Uterus (tissue), 4 donors: ENCODE measurements around the gene P4HA1. TPM values are rescaled to one million over a fixed set of nuclear protein-coding genes. Genes with fewer than 3 reads are reported as not detected.

Source experiments
- DNase-seq, 2 donors: peaks; one replicate each; pipeline ENCODE4 v3.0.0-alpha.2; 2019 to 2020
- H3K27ac ChIP-seq, 2 donors: fragments of 200-600 bp; sonication (generic); 1 replicate in 1 of 2; 2 replicates in 1 of 2; pipeline ENCODE4 v1.5.1; 2016 to 2018
- H3K27me3 ChIP-seq, 2 donors: fragments of 200-600 bp; sonication (generic); one replicate each; pipeline ENCODE4 v1.5.1; 2018 to 2019; ENCODE audit warnings: control low read depth in 1 of 2
- H3K36me3 ChIP-seq, 2 donors: fragments of 200-600 bp; sonication (generic); one replicate each; pipeline ENCODE4 v1.5.1; 2019; ENCODE audit warnings: control low read depth in 1 of 2
- H3K4me1 ChIP-seq, 2 donors: fragments of 200-600 bp; sonication (generic); one replicate each; pipeline ENCODE4 v1.5.1; 2018 to 2019; ENCODE audit warnings: control low read depth in 1 of 2
- H3K4me3 ChIP-seq, 2 donors: fragments of 200-600 bp; sonication (generic); 1 replicate in 1 of 2; 2 replicates in 1 of 2; pipeline ENCODE4 v1.5.1; 2018 to 2019; ENCODE audit warnings: mild to moderate bottlenecking in 1 of 2
- H3K9me3 ChIP-seq, 2 donors: fragments of 200-600 bp; sonication (generic); one replicate each; pipeline ENCODE4 v1.5.1; 2019; ENCODE audit warnings: control low read depth in 1 of 2
- POLR2A ChIP-seq, 2 donors: fragments of 450-650 bp; IDR thresholded peaks; one replicate each; pipeline ENCODE4 v1.6.1; 2016; ENCODE audit warnings: antibody characterized with exemption in 2 of 2, mild to moderate bottlenecking in 1 of 2, moderate library complexity in 1 of 2
- intact Hi-C: fragments of 100-400 bp; cut with DNase I; formaldehyde crosslinking; loops from one replicate; pipeline ENCODE4 v1.15.1; 2023; ENCODE audit warnings: low total_unique reads
- total RNA-seq, 4 donors: library from RNA; depleted of rRNA in 3 of 4; stranded (reverse); fragments of >200 nt in 3 of 4; gene quantifications; one replicate each; pipeline versions ENCODE4 v1.1.0 to v1.2.4, GENCODE V29; 2014 to 2023
- TF ChIP-seq, protein P1 (sequence below), 4 experiments: fragments of 200-600 bp in 2 of 4; fragments of 450-650 bp in 2 of 4; sonication (generic) in 2 of 4; IDR thresholded peaks; one replicate each; pipeline ENCODE4 v1.5.1; 2016 to 2019; ENCODE audit warnings: antibody characterized with exemption in 4 of 4, mild to moderate bottlenecking in 2 of 4, moderate library complexity in 1 of 4
- donor health status: DM: yes; HTN: yes; CAD: no.

Gene P4HA1
- total RNA-seq, 4 donors from 2014 or later: 17.7 to 154 (median 31.2) TPM

DNA sequence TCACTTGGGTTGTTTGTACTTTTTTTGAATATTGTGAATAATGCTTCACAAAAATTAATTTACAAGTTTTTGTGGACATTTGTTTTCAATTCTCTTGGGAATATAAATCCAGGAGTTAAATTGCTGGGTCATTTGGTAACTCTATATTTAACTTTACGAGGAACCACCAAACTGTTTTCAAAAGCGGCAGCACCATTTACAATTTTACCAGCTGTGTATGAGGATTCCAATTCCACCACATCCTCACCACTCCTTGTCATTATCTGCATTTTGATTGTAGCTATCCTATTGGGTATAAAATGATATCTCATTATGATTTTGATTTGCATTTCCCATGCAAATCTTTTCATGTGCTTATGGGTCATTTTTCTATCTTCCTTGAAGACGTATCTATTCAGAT, 9.6 kb upstream of the P4HA1 start:
- intact Hi-C loops: no loop called here
- Histone ChIP-seq H3K27ac (no peak overlapping the region), H3K36me3 (no peaks in the 10 kb centered on the region), H3K9me3 (no peaks in the 10 kb centered on the region), H3K4me3 (no peak overlapping the region), H3K27me3 (no peaks in the 10 kb centered on the region), H3K4me1 (no peaks in the 10 kb centered on the region)
- no peak for DNase-seq
- TF ChIP-seq, protein P1, sequence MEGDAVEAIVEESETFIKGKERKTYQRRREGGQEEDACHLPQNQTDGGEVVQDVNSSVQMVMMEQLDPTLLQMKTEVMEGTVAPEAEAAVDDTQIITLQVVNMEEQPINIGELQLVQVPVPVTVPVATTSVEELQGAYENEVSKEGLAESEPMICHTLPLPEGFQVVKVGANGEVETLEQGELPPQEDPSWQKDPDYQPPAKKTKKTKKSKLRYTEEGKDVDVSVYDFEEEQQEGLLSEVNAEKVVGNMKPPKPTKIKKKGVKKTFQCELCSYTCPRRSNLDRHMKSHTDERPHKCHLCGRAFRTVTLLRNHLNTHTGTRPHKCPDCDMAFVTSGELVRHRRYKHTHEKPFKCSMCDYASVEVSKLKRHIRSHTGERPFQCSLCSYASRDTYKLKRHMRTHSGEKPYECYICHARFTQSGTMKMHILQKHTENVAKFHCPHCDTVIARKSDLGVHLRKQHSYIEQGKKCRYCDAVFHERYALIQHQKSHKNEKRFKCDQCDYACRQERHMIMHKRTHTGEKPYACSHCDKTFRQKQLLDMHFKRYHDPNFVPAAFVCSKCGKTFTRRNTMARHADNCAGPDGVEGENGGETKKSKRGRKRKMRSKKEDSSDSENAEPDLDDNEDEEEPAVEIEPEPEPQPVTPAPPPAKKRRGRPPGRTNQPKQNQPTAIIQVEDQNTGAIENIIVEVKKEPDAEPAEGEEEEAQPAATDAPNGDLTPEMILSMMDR (IDR thresholded peaks at IDR 0.05): no peak
- no peak for TF ChIP-seq POLR2A (IDR thresholded peaks at IDR 0.05)

DNA sequence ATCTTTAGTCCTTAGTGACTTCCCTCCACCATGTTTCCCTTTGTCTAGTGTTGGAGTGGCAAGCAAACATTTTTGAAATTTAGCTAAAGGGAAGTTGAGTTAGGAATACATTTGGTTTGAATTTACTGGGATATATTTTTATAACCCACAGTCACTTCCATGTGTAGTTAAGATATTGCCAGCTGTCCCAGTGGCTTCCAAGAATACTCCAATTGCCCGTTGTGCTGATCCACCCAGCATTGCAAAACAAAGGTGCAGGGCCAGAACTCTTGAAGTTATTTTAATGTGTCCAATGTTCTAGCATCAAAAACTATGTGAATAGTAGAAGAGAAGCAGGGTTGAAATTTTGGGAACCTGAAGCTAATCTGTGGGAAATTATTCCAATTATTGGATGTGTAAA, 2.5 kb upstream of the P4HA1 start:
- Histone ChIP-seq H3K27ac (no peak overlapping the region), H3K4me1 (no peaks in the 10 kb centered on the region), H3K9me3 (no peaks in the 10 kb centered on the region), H3K27me3 (no peaks in the 10 kb centered on the region), H3K36me3 (no peaks in the 10 kb centered on the region), H3K4me3 (no peak overlapping the region)
- DNase-seq: no peak
- intact Hi-C loops: no loop called here
- TF ChIP-seq, protein P1 (IDR thresholded peaks at IDR 0.05): no peak
- TF ChIP-seq POLR2A (IDR thresholded peaks at IDR 0.05): no peak

DNA sequence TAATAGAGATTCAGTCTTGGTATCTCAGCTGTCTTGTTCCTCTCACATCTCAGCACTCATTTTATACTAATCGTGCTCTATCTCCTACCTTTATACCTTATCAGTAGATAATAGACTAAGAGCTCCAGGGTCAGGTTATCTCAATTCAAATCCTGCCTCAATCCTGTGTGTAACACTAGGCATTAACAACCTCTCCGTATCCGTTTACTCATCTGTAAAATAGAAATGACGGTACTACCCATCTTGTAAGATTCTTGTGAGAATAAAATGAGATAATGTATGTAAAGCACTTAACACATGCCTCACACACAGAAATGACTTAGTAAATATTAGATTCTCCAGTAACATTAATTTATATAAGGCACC, 622 bp upstream of the P4HA1 start:
- H3K4me3 ChIP-seq: peak overlapping the region; percentile 91 to 94
- no peaks in the 10 kb centered on the region for H3K36me3 ChIP-seq
- intact Hi-C loops: no loop called here
- no peaks in the 10 kb centered on the region for H3K9me3 ChIP-seq
- H3K27ac ChIP-seq: peak overlapping the region; percentile 98 to 99
- no peak for TF ChIP-seq POLR2A (IDR thresholded peaks at IDR 0.05)
- TF ChIP-seq, protein P1 (IDR thresholded peaks at IDR 0.05): no peak
- H3K4me1 ChIP-seq: no peaks in the 10 kb centered on the region
- no peaks in the 10 kb centered on the region for H3K27me3 ChIP-seq
- DNase-seq: no peak

DNA sequence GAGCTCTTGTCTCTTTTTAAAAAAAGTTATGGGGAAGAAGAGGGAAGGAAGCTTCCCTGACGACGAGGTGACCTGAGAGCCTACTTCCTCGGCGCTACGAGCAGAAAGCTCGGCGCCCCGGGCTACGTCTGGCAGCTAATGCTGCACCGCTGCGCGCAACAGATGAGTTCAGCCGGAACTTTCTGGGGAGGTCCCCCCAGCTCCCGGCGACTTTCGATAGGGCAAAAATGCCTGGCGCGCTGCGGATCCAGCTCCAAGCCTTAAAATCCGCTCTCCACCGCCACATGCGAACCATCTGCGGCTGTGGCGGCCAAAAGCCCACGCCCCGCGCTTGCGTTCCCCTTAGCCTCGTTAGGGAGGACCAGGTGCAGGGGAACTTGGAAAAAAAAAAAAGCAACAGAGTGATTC, 621 bp downstream of the P4HA1 start:
- peak; percentile 56 to 64 for DNase-seq
- Histone ChIP-seq H3K4me1 (no peaks in the 10 kb centered on the region), H3K36me3 (no peaks in the 10 kb centered on the region), H3K4me3 (peak overlapping the region; percentile 91 to 94), H3K27ac (peak overlapping the region; percentile 98 to 99), H3K9me3 (no peaks in the 10 kb centered on the region), H3K27me3 (no peaks in the 10 kb centered on the region)
- intact Hi-C loops: no loop called here
- TF ChIP-seq, protein P1 (IDR thresholded peaks at IDR 0.05): no peak
- peak in 1 of 2 donors; percentile 4 for TF ChIP-seq POLR2A (IDR thresholded peaks at IDR 0.05)

DNA sequence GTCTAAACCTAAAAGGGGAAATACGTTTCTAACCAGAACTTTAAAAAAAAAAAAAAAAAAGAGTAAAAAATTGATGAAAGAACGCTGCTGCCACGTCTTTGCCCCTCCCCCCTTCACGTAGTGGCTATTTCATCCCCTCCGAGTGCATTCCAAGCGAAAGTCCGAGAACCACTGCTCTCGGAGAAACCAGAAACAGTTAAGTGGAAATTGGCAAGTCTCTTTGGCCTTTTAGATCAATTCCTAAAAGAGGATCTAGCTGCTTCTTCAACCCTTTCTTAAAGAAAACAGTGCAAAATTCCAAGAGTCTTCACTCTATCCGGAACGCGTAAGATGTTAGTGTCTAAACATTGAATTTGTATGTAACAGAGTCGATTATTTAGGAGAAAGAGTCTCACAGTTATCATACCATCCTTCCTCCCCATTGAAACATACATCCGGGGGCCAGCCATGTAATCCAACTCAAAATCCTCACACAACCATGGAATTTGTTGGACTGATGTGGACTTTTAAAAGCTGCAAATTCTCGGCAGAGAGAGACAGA, 1.1 kb downstream of the P4HA1 start:
- DNase-seq: peak; percentile 57 to 70
- Histone ChIP-seq H3K27ac (peak overlapping the region; percentile 98 to 99), H3K36me3 (no peaks in the 10 kb centered on the region), H3K9me3 (no peaks in the 10 kb centered on the region), H3K4me1 (no peaks in the 10 kb centered on the region), H3K27me3 (no peaks in the 10 kb centered on the region), H3K4me3 (peak overlapping the region; percentile 91 to 94)
- intact Hi-C loops: no loop called here
- TF ChIP-seq, protein P1 (IDR thresholded peaks at IDR 0.05): no peak
- peak in 1 of 2 donors; percentile 43 for TF ChIP-seq POLR2A (IDR thresholded peaks at IDR 0.05)
